Thyroid gland (tissue), 4 donors: ENCODE results near the gene GET4. TPM values are rescaled to one million over a fixed set of nuclear protein-coding genes. Genes with fewer than 3 reads are reported as not detected.

ENCODE experiments used
- DNase-seq, 2 donors: peaks; one replicate each; pipeline ENCODE4 v3.0.0-alpha.2; 2019
- H3K27ac ChIP-seq, 3 donors: fragments of 200-600 bp; sonication (generic); 1 replicate in 2 of 3; 2 replicates in 1 of 3; pipeline ENCODE4 v1.5.1; 2016 to 2019; ENCODE audit warnings: mild to moderate bottlenecking in 1 of 3, moderate library complexity in 1 of 3
- H3K27me3 ChIP-seq: fragments of 200-600 bp; sonication (generic); one replicate; pipeline ENCODE4 v1.5.1; 2019
- H3K36me3 ChIP-seq, 2 donors: fragments of 200-600 bp; sonication (generic); one replicate each; pipeline ENCODE4 v1.5.1; 2016 to 2019
- H3K4me1 ChIP-seq, 2 donors: fragments of 200-600 bp; sonication (generic); one replicate each; pipeline ENCODE4 v1.5.1; 2017 to 2019
- H3K4me3 ChIP-seq, 3 donors: fragments of 200-600 bp; sonication (generic); replicated peaks in 1 of 3; 1 replicate in 2 of 3; 2 replicates in 1 of 3; pipeline ENCODE4 v1.5.1; 2016; ENCODE audit warnings: mild to moderate bottlenecking in 1 of 3
- H3K9me3 ChIP-seq: fragments of 200-600 bp; sonication (generic); one replicate; pipeline ENCODE4 v1.5.1; 2017
- CTCF ChIP-seq, 6 experiments: fragments of 200-600 bp in 3 of 6; fragments of 450-650 bp in 3 of 6; sonication (generic) in 3 of 6; IDR thresholded peaks; one replicate each; pipeline ENCODE4 v1.5.1; 2016 to 2019; ENCODE audit warnings: antibody characterized with exemption in 6 of 6, mild to moderate bottlenecking in 2 of 6, inconsistent platforms in 1 of 6, moderate library complexity in 1 of 6
- POLR2A ChIP-seq, 2 donors: fragments of 450-650 bp; IDR thresholded peaks; one replicate each; pipeline ENCODE4 v1.6.1; 2017; ENCODE audit warnings: antibody characterized with exemption in 2 of 2, mild to moderate bottlenecking in 2 of 2, moderate library complexity in 1 of 2
- WGBS, 2 donors: methylation state at CpG; one replicate each; pipeline ENCODE4 v1.1.5; 2017; 5-methylcytosine and 5-hydroxymethylcytosine counted together
- intact Hi-C: fragments of 100-400 bp; cut with DNase I; formaldehyde crosslinking; loops from one replicate; pipeline ENCODE4 v1.15.1; 2023
- total RNA-seq, 4 donors: library from RNA; depleted of rRNA; stranded (reverse); fragments of >200 nt; gene quantifications; one replicate each; pipeline ENCODE4 v1.2.3, GENCODE V29; 2016

Gene GET4
- total RNA-seq, 4 donors from 2014 or later, result 29.2 to 38.7 (median 34.3) TPM

GRCh38 chr7:903921-904755 is 27.8 kb downstream of the GET4 start:
- Histone ChIP-seq H3K36me3 (no peaks in the 10 kb centered on the region), H3K4me3 (no peak overlapping the region), H3K9me3 (no peaks in the 10 kb centered on the region), H3K4me1 (peaks cover 0 to 11% of the 10 kb centered on the region in 2 donors), H3K27ac (no peak overlapping the region), H3K27me3 (no peaks in the 10 kb centered on the region)
- DNase-seq, result no peak
- TF ChIP-seq POLR2A (IDR thresholded peaks at IDR 0.05), result no peak
- TF ChIP-seq CTCF (IDR thresholded peaks at IDR 0.05), result no peak
- WGBS, 2 donors, result 88 to 93% methylated on average over 29 to 33 of the region's 37 CpGs
- intact Hi-C loops, result no loop called here

GRCh38 chr7:904847-905246 is 28.5 kb downstream of the GET4 start:
- no peak for DNase-seq
- intact Hi-C loops, result no loop called here
- no peak for TF ChIP-seq POLR2A (IDR thresholded peaks at IDR 0.05)
- no peak for TF ChIP-seq CTCF (IDR thresholded peaks at IDR 0.05)
- Histone ChIP-seq H3K27ac (no peak overlapping the region), H3K9me3 (no peaks in the 10 kb centered on the region), H3K4me1 (peaks cover 6 to 11% of the 10 kb centered on the region in 2 donors), H3K27me3 (no peaks in the 10 kb centered on the region), H3K4me3 (no peak overlapping the region), H3K36me3 (no peaks in the 10 kb centered on the region)
- 44 to 73% methylated on average over 12 to 16 of the region's 20 CpGs for WGBS, 2 donors

GRCh38 chr7:906776-907157 is 30.4 kb downstream of the GET4 start:
- intact Hi-C loops, result no loop called here
- H3K4me1 ChIP-seq, result peaks cover 4 to 6% of the 10 kb centered on the region in 2 donors
- DNase-seq, result no peak
- H3K27ac ChIP-seq, result no peak overlapping the region
- H3K9me3 ChIP-seq, result no peaks in the 10 kb centered on the region
- no peaks in the 10 kb centered on the region for H3K36me3 ChIP-seq
- TF ChIP-seq CTCF (IDR thresholded peaks at IDR 0.05) (no peak), POLR2A (IDR thresholded peaks at IDR 0.05) (no peak)
- WGBS, 2 donors, result 70 to 82% methylated on average over 9 to 10 of the region's 10 CpGs
- no peaks in the 10 kb centered on the region for H3K27me3 ChIP-seq
- H3K4me3 ChIP-seq, result no peak overlapping the region

- Histone ChIP-seq H3K4me3 (no peak overlapping the region), H3K27ac (no peak overlapping the region), H3K36me3 (no peaks in the 10 kb centered on the region), H3K9me3 (no peaks in the 10 kb centered on the region), H3K4me1 (peaks cover 4 to 6% of the 10 kb centered on the region in 2 donors), H3K27me3 (no peaks in the 10 kb centered on the region)
- 82 to 89% methylated on average over 24 to 43 of the region's 49 CpGs for WGBS, 2 donors
- intact Hi-C loops, result no loop called here
- TF ChIP-seq POLR2A (IDR thresholded peaks at IDR 0.05) (no peak), CTCF (IDR thresholded peaks at IDR 0.05) (no peak)
- no peak for DNase-seq
Observed at GRCh38 chr7:907158-907980, 31.0 kb downstream of the GET4 start.
